ENCODE data around the gene CNTN6. TPM values are rescaled to one million over a fixed set of nuclear protein-coding genes. Genes with fewer than 3 reads are reported as not detected.

The CNTN6 gene
- under 1 TPM in 1 of 4 donors, not detected in 3; 0.47 TPM for total RNA-seq

DNA sequence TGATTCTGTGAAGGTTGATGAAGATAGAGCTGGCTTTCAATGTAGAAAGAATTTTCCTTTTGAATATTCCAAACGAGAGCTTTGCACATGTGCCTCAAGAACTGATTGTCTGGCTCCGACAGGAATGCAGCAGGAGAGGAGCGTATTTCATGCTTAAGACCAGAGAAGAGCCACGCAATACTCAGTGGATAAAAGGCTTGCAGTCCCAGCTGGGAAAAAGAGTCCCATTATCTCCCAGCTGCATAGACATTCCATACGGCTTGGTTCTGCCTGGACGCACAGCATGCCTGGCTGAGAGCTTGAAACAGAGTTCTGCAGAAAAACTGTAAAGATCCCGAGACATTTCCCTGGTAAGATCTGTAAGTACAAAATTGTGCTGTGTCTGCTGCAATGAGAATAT is at the start of gene CNTN6:
CNTN6 (plus strand) TSS at position 254 of the 400 bp plus-strand sequence. CDS start 54,985 bp downstream, outside the sequence.
- TF ChIP-seq POLR2A (IDR thresholded peaks at IDR 0.05) (no peak), CTCF (IDR thresholded peaks at IDR 0.05) (no peak)
- Histone ChIP-seq H3K27me3 (no peaks in the 10 kb centered on the region), H3K9me3 (no peaks in the 10 kb centered on the region), H3K36me3 (no peaks in the 10 kb centered on the region), H3K27ac (no peak within 1 kb of the TSS), H3K4me3 (no peak within 1 kb of the TSS), H3K4me1 (no peaks in the 10 kb centered on the region)
- DNase-seq = no peak

DNA sequence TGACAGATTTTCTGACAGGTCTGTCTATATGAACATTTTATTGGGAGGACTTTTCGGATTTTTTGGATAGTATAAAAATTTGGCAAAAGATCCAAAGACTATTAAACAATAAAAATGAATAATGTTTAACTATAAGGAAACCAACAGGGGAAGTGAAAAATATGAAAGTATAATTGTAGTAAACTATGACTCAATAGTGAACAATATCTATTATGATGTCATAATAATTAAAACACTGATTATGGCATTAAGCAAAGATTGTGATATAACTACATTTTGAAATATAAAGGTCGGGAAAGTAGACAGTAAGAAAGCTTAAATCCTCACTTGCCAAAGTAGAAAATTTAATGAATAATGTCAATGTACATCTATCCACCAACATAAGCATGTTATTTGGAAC is 44.3 kb upstream of the CNTN6 start:
- Histone ChIP-seq H3K36me3 (no peaks in the 10 kb centered on the region), H3K27ac (no peak overlapping the region), H3K27me3 (no peaks in the 10 kb centered on the region), H3K4me3 (no peak overlapping the region), H3K9me3 (no peaks in the 10 kb centered on the region), H3K4me1 (peaks cover 0 to 6% (median 0%) of the 10 kb centered on the region in 4 donors)
- no peak for DNase-seq
- TF ChIP-seq CTCF (IDR thresholded peaks at IDR 0.05) = no peak
- TF ChIP-seq POLR2A (IDR thresholded peaks at IDR 0.05) = no peak

GRCh38 chr3:1055870-1056269 is 37.0 kb upstream of the CNTN6 start:
- no peak for TF ChIP-seq CTCF (IDR thresholded peaks at IDR 0.05)
- TF ChIP-seq POLR2A (IDR thresholded peaks at IDR 0.05) = no peak
- no peak for DNase-seq
- Histone ChIP-seq H3K36me3 (no peaks in the 10 kb centered on the region), H3K27me3 (no peaks in the 10 kb centered on the region), H3K4me1 (no peaks in the 10 kb centered on the region), H3K27ac (no peak overlapping the region), H3K4me3 (no peak overlapping the region), H3K9me3 (no peaks in the 10 kb centered on the region)

DNA sequence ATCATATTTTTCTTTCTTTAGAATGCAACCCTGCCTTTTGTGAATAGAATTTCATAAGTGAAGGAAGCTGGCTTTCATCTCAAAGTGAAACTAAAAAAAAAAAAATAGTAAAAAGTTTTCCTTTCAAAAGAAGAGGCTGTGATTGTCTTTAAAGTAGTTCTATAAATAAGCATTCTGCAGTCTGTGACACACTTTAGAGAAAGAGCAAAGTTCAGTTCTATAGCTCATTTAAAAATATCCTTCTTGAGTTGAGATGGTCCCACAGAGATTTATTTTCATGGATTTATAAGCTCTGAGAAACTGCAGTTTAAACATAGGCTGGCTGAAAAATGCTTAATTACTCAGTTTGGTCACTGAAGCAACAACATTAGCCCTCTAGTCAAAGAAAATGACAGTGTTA is 36.1 kb upstream of the CNTN6 start:
- no peak for TF ChIP-seq POLR2A (IDR thresholded peaks at IDR 0.05)
- no peak for DNase-seq
- no peak overlapping the region for H3K4me3 ChIP-seq
- H3K9me3 ChIP-seq = no peaks in the 10 kb centered on the region
- H3K4me1 ChIP-seq = no peaks in the 10 kb centered on the region
- no peaks in the 10 kb centered on the region for H3K36me3 ChIP-seq
- H3K27me3 ChIP-seq = no peaks in the 10 kb centered on the region
- H3K27ac ChIP-seq = no peak overlapping the region

GRCh38 chr3:1057436-1057835 is 35.4 kb upstream of the CNTN6 start:
- TF ChIP-seq CTCF (IDR thresholded peaks at IDR 0.05) (no peak), POLR2A (IDR thresholded peaks at IDR 0.05) (no peak)
- no peak overlapping the region for H3K27ac ChIP-seq

GRCh38 chr3:1068985-1069384 is 23.8 kb upstream of the CNTN6 start:
- Histone ChIP-seq H3K9me3 (no peaks in the 10 kb centered on the region), H3K4me3 (no peak overlapping the region), H3K36me3 (no peaks in the 10 kb centered on the region), H3K27me3 (no peaks in the 10 kb centered on the region), H3K4me1 (no peaks in the 10 kb centered on the region), H3K27ac (no peak overlapping the region)
- TF ChIP-seq POLR2A (IDR thresholded peaks at IDR 0.05) (no peak), CTCF (IDR thresholded peaks at IDR 0.05) (no peak)
- no peak for DNase-seq

More at GRCh38 chr3:1057436-1057835, 35.4 kb upstream of the CNTN6 start:
- no peaks in the 10 kb centered on the region for H3K9me3 ChIP-seq
- no peak for DNase-seq
- H3K4me3 ChIP-seq = no peak overlapping the region
- no peaks in the 10 kb centered on the region for H3K36me3 ChIP-seq
- no peaks in the 10 kb centered on the region for H3K4me1 ChIP-seq
- H3K27me3 ChIP-seq = no peaks in the 10 kb centered on the region
